Upper lobe of left lung (tissue), 4 donors: Measurements from ENCODE around the gene PREPL.

ENCODE experiments used
- CTCF ChIP-seq, 6 experiments: fragments of 450-650 bp in 4 of 6; fragments of 200-600 bp in 2 of 6; sonication (generic) in 2 of 6; IDR thresholded peaks; one replicate each; pipeline ENCODE4 v1.5.1; 2016 to 2019; ENCODE audit warnings: antibody characterized with exemption in 6 of 6
- POLR2A ChIP-seq, 4 donors: fragments of 450-650 bp; IDR thresholded peaks; one replicate each; pipeline ENCODE4 v1.5.1; 2016 to 2017; ENCODE audit warnings: antibody characterized with exemption in 4 of 4, mild to moderate bottlenecking in 2 of 4
- POLR2AphosphoS5 ChIP-seq, 2 donors: sonication (generic); formaldehyde crosslinking; IDR thresholded peaks; one replicate each; pipeline ENCODE4 v1.5.1; 2017; ENCODE audit warnings: antibody characterized with exemption in 2 of 2

- TF ChIP-seq CTCF (IDR thresholded peaks at IDR 0.05) (no peak), POLR2AphosphoS5 (IDR thresholded peaks at IDR 0.05) (no peak), POLR2A (IDR thresholded peaks at IDR 0.05) (no peak)
These were observed 46.9 kb downstream of the PREPL start for GRCh38 chr2:44314362-44314761.
